GM23338 (cell line): Measurements from ENCODE around the gene CBS. TPM values are rescaled to one million over a fixed set of nuclear protein-coding genes. Genes with fewer than 3 reads are reported as not detected.

Experiments used
- ATAC-seq: fragments of 200-7000 bp; cut with Tn5 transposase; 3 replicates; pipeline ENCODE4 v1.9.1; 2020
- DNase-seq: peaks from one replicate; pipeline ENCODE4 v3.0.0-alpha.2; 2015; ENCODE audit warnings: low spot score
- H2AFZ ChIP-seq: fragments of 200-600 bp; sonication (generic); 2 replicates; pipeline ENCODE4 v1.8.0; 2016; ENCODE audit warnings: antibody characterized with exemption, mild to moderate bottlenecking, moderate library complexity
- H3F3A ChIP-seq: fragments of 200-600 bp; sonication (generic); replicated peaks from 2 replicates; pipeline ENCODE4 v1.8.0; 2017; ENCODE audit warnings: antibody characterized with exemption, mixed run types, low read depth
- H3K27ac ChIP-seq: fragments of 200-600 bp; sonication (generic); 2 replicates; pipeline ENCODE4 v1.6.1; 2016; ENCODE audit warnings: low read depth
- H3K27me3 ChIP-seq: fragments of 200-600 bp; sonication (generic); 2 replicates; pipeline ENCODE4 v1.8.0; 2016; ENCODE audit warnings: mild to moderate bottlenecking, mixed run types, moderate library complexity; ENCODE audit not compliant: insufficient read depth
- H3K36me3 ChIP-seq: fragments of 200-600 bp; sonication (generic); 2 replicates; pipeline ENCODE4 v1.8.0; 2016; ENCODE audit warnings: mild to moderate bottlenecking; ENCODE audit not compliant: insufficient read depth
- H3K4me1 ChIP-seq: fragments of 200-600 bp; sonication (generic); 2 replicates; pipeline ENCODE4 v1.8.0; 2016; ENCODE audit warnings: mild to moderate bottlenecking, moderate library complexity; ENCODE audit not compliant: insufficient read depth
- H3K4me2 ChIP-seq: fragments of 200-600 bp; sonication (generic); 2 replicates; pipeline ENCODE4 v1.7.1; 2017; ENCODE audit warnings: mixed run types
- H3K4me3 ChIP-seq: fragments of 200-600 bp; sonication (generic); 2 replicates; pipeline ENCODE4 v1.6.1; 2016; ENCODE audit warnings: mixed run types
- H3K79me2 ChIP-seq: fragments of 200-600 bp; sonication (generic); replicated peaks from 2 replicates; pipeline ENCODE4 v1.8.0; 2017; ENCODE audit warnings: mild to moderate bottlenecking; ENCODE audit not compliant: insufficient read depth
- H3K9me2 ChIP-seq: fragments of 200-600 bp; sonication (generic); 2 replicates; pipeline ENCODE4 v1.8.0; 2017; ENCODE audit not compliant: insufficient read depth
- H4K20me1 ChIP-seq: fragments of 200-600 bp; sonication (generic); replicated peaks from 2 replicates; pipeline ENCODE4 v1.8.0; 2017; ENCODE audit warnings: mild to moderate bottlenecking; ENCODE audit not compliant: insufficient read depth
- H3K27ac Mint-ChIP-seq: 2 replicates; pipeline ENCODE4 v1.8.0; 2020; ENCODE audit warnings: inconsistent platforms, mild to moderate bottlenecking, moderate library complexity, mixed read lengths
- H3K27me3 Mint-ChIP-seq: 3 replicates; pipeline ENCODE4 v1.8.0; 2022; ENCODE audit warnings: low read depth, mild to moderate bottlenecking, moderate library complexity, mixed read lengths, inconsistent platforms; ENCODE audit not compliant: insufficient read depth, poor library complexity
- H3K36me3 Mint-ChIP-seq: 3 replicates; pipeline ENCODE4 v1.8.0; 2021; ENCODE audit warnings: low read depth, mild to moderate bottlenecking, inconsistent platforms, moderate library complexity, mixed read lengths
- H3K4me1 Mint-ChIP-seq: 3 replicates; pipeline ENCODE4 v1.8.0; 2020; ENCODE audit warnings: mild to moderate bottlenecking, inconsistent platforms, mixed read lengths
- H3K4me3 Mint-ChIP-seq: 3 replicates; pipeline ENCODE4 v1.8.0; 2021; ENCODE audit warnings: moderate library complexity, mild to moderate bottlenecking, inconsistent platforms, mixed read lengths
- H3K9me3 Mint-ChIP-seq: 3 replicates; pipeline ENCODE4 v1.8.0; 2020; ENCODE audit warnings: moderate library complexity, mild to moderate bottlenecking, inconsistent platforms, mixed read lengths
- CREB1 ChIP-seq: fragments of 250-450 bp; sonication (Bioruptor Pico); IDR thresholded peaks from 2 replicates; pipeline ENCODE4 v1.5.0; 2020; ENCODE audit warnings: low read depth, mild to moderate bottlenecking, moderate library complexity
- CTCF ChIP-seq, 2 experiments: fragments of 200-600 bp in 1 of 2; sonication (generic) in 1 of 2; conservative IDR thresholded peaks; 2 replicates each; pipeline versions ENCODE4 v1.5.1 to v1.6.1; 2016 to 2017; ENCODE audit warnings: antibody characterized with exemption in 2 of 2, low read depth in 2 of 2, mild to moderate bottlenecking in 2 of 2, moderate library complexity in 1 of 2
- ETS1 ChIP-seq: IDR thresholded peaks from 2 replicates; pipeline ENCODE4 v1.6.1; 2016; ENCODE audit warnings: antibody characterized with exemption
- EZH2 ChIP-seq: fragments of 200-600 bp; sonication (generic); IDR thresholded peaks from one replicate; pipeline ENCODE4 v1.8.0; 2017; ENCODE audit warnings: antibody characterized with exemption, mild to moderate bottlenecking, low read depth; ENCODE audit not compliant: unreplicated experiment
- EZH2phosphoT487 ChIP-seq: fragments of 200-600 bp; sonication (generic); IDR thresholded peaks from one replicate; pipeline ENCODE4 v1.8.1; 2018; ENCODE audit warnings: antibody characterized with exemption; ENCODE audit not compliant: unreplicated experiment
- JUNB ChIP-seq: IDR thresholded peaks from one replicate; pipeline ENCODE4 v1.6.1; 2016; ENCODE audit warnings: antibody characterized with exemption; ENCODE audit not compliant: unreplicated experiment
- NANOG ChIP-seq: IDR thresholded peaks from 2 replicates; pipeline ENCODE4 v1.6.1; 2016; ENCODE audit warnings: antibody characterized with exemption, borderline replicate concordance
- POLR2AphosphoS5 ChIP-seq: IDR thresholded peaks from 2 replicates; pipeline ENCODE4 v1.6.1; 2016; ENCODE audit warnings: antibody characterized with exemption, low read depth
- REST ChIP-seq: IDR thresholded peaks from one replicate; pipeline ENCODE4 v1.6.1; 2018; ENCODE audit warnings: antibody characterized with exemption; ENCODE audit not compliant: unreplicated experiment
- STAT1 ChIP-seq: IDR thresholded peaks from one replicate; pipeline ENCODE4 v1.6.1; 2016; ENCODE audit warnings: antibody characterized with exemption; ENCODE audit not compliant: unreplicated experiment
- ZNF114 ChIP-seq: fragments of 250-450 bp; sonication (Bioruptor Pico); IDR thresholded peaks from 2 replicates; pipeline ENCODE4 v1.5.0; 2020; ENCODE audit warnings: mild to moderate bottlenecking, moderate library complexity
- ZNF331 ChIP-seq: fragments of 250-450 bp; sonication (Bioruptor Pico); IDR thresholded peaks from 2 replicates; pipeline ENCODE4 v1.5.0; 2020; ENCODE audit warnings: low read depth, mild to moderate bottlenecking, moderate library complexity
- ZNF462 ChIP-seq: fragments of 250-450 bp; sonication (Bioruptor Pico); IDR thresholded peaks from 2 replicates; pipeline ENCODE4 v1.5.0; 2020; ENCODE audit warnings: mild to moderate bottlenecking, moderate library complexity
- polyA plus RNA-seq: library from polyadenylated mRNA; unstranded; fragments of >200 nt; fragmentation: Nextera tagmentation; extraction: Ambion mirVana; gene quantifications from 2 replicates; pipeline ENCODE4 v1.2.1, GENCODE V29; 2016
- total RNA-seq: library from RNA; depleted of rRNA; stranded (reverse); fragments of >200 nt; shearing (Covaris generic); gene quantifications from 2 replicates; pipeline ENCODE4 v1.2.3, GENCODE V29; 2014

Gene CBS
- total and polyA plus RNA-seq, 2 experiments from 2014 or later: 421 to 861 TPM

- no peak for TF ChIP-seq CTCF (conservative IDR thresholded peaks at IDR 0.05; ENCODE audit: low read depth in 2 of 2)
- no peak for TF ChIP-seq CREB1 (CRISPR knock-in tag)
- TF ChIP-seq JUNB: no peak
- TF ChIP-seq ZNF331 (CRISPR knock-in tag): no peak
- no peak for TF ChIP-seq POLR2AphosphoS5
- no peak for TF ChIP-seq ZNF114
- no peak for TF ChIP-seq EZH2
- TF ChIP-seq ETS1: no peak
- no peak for TF ChIP-seq STAT1
- TF ChIP-seq EZH2phosphoT487: no peak
Measured at GRCh38 chr21:43024439-43025136, 51.0 kb downstream of the CBS start (continued).

- no peak overlapping the region for H2AFZ ChIP-seq
- H3K4me2 ChIP-seq: no peak overlapping the region
- H4K20me1 ChIP-seq: no peaks in the 10 kb centered on the region
- H3K4me1 ChIP-seq: no peaks in the 10 kb centered on the region
- no peak overlapping the region for H3K4me3 ChIP-seq
- no peaks in the 10 kb centered on the region for H3K79me2 ChIP-seq
- Mint-ChIP-seq H3K27me3 (peaks cover 13% of the 10 kb centered on the region), H3K27ac (no peak overlapping the region), H3K4me3 (no peak overlapping the region), H3K4me1 (peaks cover 14% of the 10 kb centered on the region), H3K9me3 (no peaks in the 10 kb centered on the region), H3K36me3 (peaks cover 49% of the 10 kb centered on the region)
- no peaks in the 10 kb centered on the region for H3K9me2 ChIP-seq
- no peaks in the 10 kb centered on the region for H3K27me3 ChIP-seq
- TF ChIP-seq ZNF462 (no peak), EZH2phosphoT487 (no peak), NANOG (no peak), REST (no peak)
- no peak overlapping the region for H3K27ac ChIP-seq
- DNase-seq (no peak), ATAC-seq (no peak)
- peaks cover 23% of the 10 kb centered on the region for H3F3A ChIP-seq
- H3K36me3 ChIP-seq: peaks cover 27% of the 10 kb centered on the region
Measured at GRCh38 chr21:43023175-43023574, 52.5 kb downstream of the CBS start.
